SK-N-SH treated with all-trans-retinoic acid at 6 μM for 48 hours (cell line): ENCODE measurements around the gene IFNA21.
"Not testable (repeated sequence)": the region's sequence is repeated elsewhere in the genome, so short reads cannot be mapped to it uniquely, and the experiment has no call there.

ENCODE experiments used
- ATAC-seq: fragments of 200-7000 bp; cut with Tn5 transposase; 3 replicates; pipeline ENCODE4 v1.9.1; 2020; ENCODE audit warnings: mild to moderate bottlenecking, moderate library complexity
- ARNTL ChIP-seq: fragments of 450-650 bp; formaldehyde crosslinking; IDR thresholded peaks from 2 replicates; pipeline ENCODE4 v1.5.0; 2020; ENCODE audit warnings: low read depth, mild to moderate bottlenecking, moderate library complexity, borderline replicate concordance
- BACH2 ChIP-seq: fragments of 250-450 bp; sonication (Bioruptor Pico); IDR thresholded peaks from 2 replicates; pipeline ENCODE4 v1.9.0; 2021; ENCODE audit warnings: mild to moderate bottlenecking, borderline replicate concordance
- ESRRG ChIP-seq: fragments of 250-450 bp; sonication (Bioruptor Pico); IDR thresholded peaks from 2 replicates; pipeline ENCODE4 v1.6.1; 2021; ENCODE audit warnings: mild to moderate bottlenecking
- OSR1 ChIP-seq: fragments of 250-450 bp; sonication (Bioruptor Pico); IDR thresholded peaks from 2 replicates; pipeline ENCODE4 v1.8.0; 2022; ENCODE audit warnings: moderate library complexity, mild to moderate bottlenecking, inconsistent platforms
- RARB ChIP-seq: fragments of 250-450 bp; sonication (Bioruptor Pico); IDR thresholded peaks from 2 replicates; pipeline ENCODE4 v1.8.0; 2021; ENCODE audit warnings: mild to moderate bottlenecking, moderate library complexity
- SNAI2 ChIP-seq: fragments of 250-450 bp; sonication (Bioruptor Pico); IDR thresholded peaks from 2 replicates; pipeline ENCODE4 v1.5.0; 2020; ENCODE audit warnings: mild to moderate bottlenecking, moderate library complexity
- TCF4 ChIP-seq: fragments of 250-450 bp; sonication (Bioruptor Pico); IDR thresholded peaks from 2 replicates; pipeline ENCODE4 v1.8.0; 2021; ENCODE audit warnings: mild to moderate bottlenecking, moderate library complexity, borderline replicate concordance
- TOX ChIP-seq: fragments of 250-450 bp; sonication (Bioruptor Pico); IDR thresholded peaks from 2 replicates; pipeline ENCODE4 v1.8.0; 2021; ENCODE audit warnings: mild to moderate bottlenecking, moderate library complexity, borderline replicate concordance
- ZC3H10 ChIP-seq: fragments of 250-450 bp; sonication (Bioruptor Pico); IDR thresholded peaks from 2 replicates; pipeline ENCODE4 v1.5.1; 2021; ENCODE audit warnings: mild to moderate bottlenecking, moderate library complexity
- ZFP30 ChIP-seq: fragments of 450-650 bp; formaldehyde crosslinking; IDR thresholded peaks from 2 replicates; pipeline ENCODE4 v1.5.0; 2022; ENCODE audit warnings: mild to moderate bottlenecking, moderate library complexity
- ZNF565 ChIP-seq: fragments of 450-650 bp; formaldehyde crosslinking; conservative IDR thresholded peaks from 2 replicates; pipeline ENCODE4 v1.5.0; 2020; ENCODE audit warnings: low read depth, mild to moderate bottlenecking, moderate library complexity
- ZNF70 ChIP-seq: fragments of 450-650 bp; formaldehyde crosslinking; IDR thresholded peaks from 2 replicates; pipeline ENCODE4 v1.5.0; 2020; ENCODE audit warnings: mild to moderate bottlenecking, moderate library complexity
- ZNF8 ChIP-seq: fragments of 450-650 bp; formaldehyde crosslinking; IDR thresholded peaks from 2 replicates; pipeline ENCODE4 v1.5.0; 2020; ENCODE audit warnings: mild to moderate bottlenecking, moderate library complexity
- TF ChIP-seq, protein P1 (sequence below): fragments of 250-450 bp; sonication (Bioruptor Pico); IDR thresholded peaks from 2 replicates; pipeline ENCODE4 v1.5.0; 2020; ENCODE audit warnings: mild to moderate bottlenecking, moderate library complexity
- TF ChIP-seq, protein P2 (sequence below): fragments of 250-450 bp; sonication (Bioruptor Pico); IDR thresholded peaks from 2 replicates; pipeline ENCODE4 v1.5.1; 2020; ENCODE audit warnings: low read depth, mild to moderate bottlenecking, moderate library complexity
- TF ChIP-seq, protein P3 (sequence below): fragments of 250-450 bp; sonication (Bioruptor Pico); IDR thresholded peaks from 2 replicates; pipeline ENCODE4 v1.8.0; 2021; ENCODE audit warnings: low read depth, mild to moderate bottlenecking, moderate library complexity, borderline replicate concordance
- TF ChIP-seq, protein P4 (sequence below): fragments of 250-450 bp; sonication (Bioruptor Pico); IDR thresholded peaks from 2 replicates; pipeline ENCODE4 v1.8.0; 2020; ENCODE audit warnings: mild to moderate bottlenecking, moderate library complexity, borderline replicate concordance

Gene IFNA21

DNA sequence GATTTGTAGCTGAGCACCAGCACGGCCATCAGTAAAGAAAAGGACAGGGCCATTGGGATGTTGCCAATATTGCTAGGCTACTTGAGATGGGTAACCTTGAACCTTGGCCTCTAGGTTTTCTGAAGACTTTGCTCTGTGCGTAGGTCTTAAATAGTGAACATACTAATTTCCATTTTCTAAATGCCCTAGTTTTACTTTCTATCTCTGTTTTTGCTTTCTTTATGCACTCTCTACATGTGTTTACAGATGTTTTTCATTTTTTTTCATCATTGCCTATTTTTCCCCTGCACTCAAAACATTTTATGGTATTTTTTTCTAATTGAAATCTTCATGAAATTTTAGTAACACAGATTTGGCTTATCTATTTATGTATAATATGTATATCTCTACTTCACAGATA lies at the start of gene IFNA21:
TSS of gene IFNA21 (minus strand) at position 101 of the 400 bp plus-strand sequence. CDS start at position 53, 48 bp downstream.
- ATAC-seq = not testable (repeated sequence)

DNA sequence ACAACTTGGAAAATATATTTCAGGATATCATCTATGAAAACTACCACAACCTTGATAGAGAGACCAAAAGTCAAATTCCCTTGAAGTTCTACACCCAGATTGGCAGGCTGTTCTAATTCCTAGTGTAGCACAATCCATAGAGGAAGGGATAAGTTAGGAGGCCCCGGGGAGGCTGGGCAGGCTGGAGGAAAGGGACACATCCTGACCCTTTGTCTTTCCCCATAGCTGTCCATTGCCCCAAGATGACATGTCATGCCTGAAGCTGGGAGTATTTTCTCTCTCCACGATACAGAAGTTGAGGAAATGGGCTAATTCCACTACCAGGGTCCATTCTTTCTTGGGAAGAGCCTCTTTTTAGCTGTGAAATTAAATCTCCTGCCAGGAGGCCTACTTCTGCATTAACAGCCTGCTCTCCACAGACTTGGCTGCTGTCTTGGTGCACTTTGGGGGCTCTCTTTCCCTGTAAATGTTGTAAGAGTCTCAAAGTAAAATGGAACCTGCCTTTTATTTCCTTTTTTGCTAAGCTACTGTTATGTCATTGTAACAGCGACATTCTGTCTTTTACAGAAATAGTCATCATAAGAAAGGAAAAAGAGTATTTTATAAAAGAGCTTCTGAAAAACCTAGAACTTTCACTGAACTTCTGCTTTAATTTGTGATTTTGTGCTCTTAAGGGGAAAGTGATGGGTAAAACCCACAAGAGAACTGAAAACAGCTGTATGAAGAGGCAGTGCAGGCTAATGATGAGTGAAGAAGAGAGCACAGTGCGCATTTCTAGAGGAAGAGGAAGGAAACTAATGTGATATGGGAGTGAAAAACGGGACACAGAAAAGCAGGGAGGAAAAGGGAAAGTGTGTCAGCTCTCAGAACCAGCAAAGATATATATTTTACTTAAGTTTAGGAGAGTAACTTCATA lies 47.2 kb upstream of the IFNA21 start:
- ATAC-seq = peak; percentile 61; the same call in 2 of the 3 replicates

DNA sequence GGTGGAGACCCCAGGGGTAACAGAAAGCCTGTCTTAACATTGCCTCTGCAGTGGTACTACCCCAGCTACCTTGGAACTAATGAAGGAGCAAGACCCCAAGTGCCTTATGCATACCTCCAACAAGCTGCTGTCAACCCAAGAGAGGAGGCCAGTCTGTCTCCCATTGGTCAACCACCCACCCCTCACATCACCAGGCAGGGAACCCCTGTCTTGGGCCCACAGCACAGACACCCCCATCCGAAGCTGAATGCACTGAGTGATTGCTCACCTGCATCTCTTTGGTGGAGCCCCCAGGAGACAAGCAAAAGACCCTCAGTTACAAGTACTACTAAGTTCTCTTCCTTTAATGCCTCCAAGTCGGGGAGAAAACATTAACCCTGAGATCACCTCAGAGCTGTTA lies 45.7 kb upstream of the IFNA21 start:
- ATAC-seq = not testable (repeated sequence)

DNA sequence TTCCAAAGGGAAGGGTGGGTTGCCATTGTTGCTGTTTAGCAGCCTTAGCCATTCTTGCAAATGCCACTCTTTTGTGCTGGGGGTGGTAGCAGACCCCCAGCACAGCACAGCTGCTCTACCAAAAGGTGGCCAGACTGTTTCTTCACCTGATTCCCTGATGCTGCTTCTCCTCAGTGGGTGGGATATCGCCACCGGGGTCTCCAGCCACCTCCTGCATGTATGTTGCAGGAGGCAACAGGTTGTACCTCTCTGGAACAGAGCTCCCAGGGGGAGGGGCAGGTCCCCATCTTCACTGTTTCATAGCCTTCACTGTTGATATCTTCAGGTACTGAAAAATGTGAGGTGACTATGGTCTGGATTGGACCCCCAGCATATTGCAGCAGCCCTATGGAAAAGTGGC lies 44.3 kb upstream of the IFNA21 start:
- not testable (repeated sequence) for ATAC-seq

DNA sequence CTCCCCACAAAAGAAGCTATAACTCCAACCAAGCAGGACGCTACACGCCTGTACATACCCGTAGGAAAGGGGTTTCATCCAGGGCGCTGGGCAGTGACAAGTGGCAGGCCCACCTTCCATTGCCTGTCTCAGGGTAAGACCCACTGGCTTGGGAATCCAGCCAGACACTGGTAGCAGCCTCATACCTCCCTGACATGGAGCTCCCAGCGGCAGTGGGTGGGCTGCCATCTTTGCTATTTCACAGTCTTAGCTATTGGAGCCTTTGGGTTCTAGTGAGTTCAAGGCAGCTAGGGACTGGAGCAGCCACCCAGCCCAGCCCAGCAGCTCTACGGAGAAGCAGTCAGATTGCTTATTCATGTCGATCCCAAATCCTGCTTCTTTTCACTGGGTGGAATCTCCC lies 43.9 kb upstream of the IFNA21 start:
- no peak for TF ChIP-seq OSR1 (CRISPR knock-in tag)
- no peak for TF ChIP-seq RARB (CRISPR knock-in tag)
- TF ChIP-seq ZNF8 = no peak
- TF ChIP-seq, protein P1, sequence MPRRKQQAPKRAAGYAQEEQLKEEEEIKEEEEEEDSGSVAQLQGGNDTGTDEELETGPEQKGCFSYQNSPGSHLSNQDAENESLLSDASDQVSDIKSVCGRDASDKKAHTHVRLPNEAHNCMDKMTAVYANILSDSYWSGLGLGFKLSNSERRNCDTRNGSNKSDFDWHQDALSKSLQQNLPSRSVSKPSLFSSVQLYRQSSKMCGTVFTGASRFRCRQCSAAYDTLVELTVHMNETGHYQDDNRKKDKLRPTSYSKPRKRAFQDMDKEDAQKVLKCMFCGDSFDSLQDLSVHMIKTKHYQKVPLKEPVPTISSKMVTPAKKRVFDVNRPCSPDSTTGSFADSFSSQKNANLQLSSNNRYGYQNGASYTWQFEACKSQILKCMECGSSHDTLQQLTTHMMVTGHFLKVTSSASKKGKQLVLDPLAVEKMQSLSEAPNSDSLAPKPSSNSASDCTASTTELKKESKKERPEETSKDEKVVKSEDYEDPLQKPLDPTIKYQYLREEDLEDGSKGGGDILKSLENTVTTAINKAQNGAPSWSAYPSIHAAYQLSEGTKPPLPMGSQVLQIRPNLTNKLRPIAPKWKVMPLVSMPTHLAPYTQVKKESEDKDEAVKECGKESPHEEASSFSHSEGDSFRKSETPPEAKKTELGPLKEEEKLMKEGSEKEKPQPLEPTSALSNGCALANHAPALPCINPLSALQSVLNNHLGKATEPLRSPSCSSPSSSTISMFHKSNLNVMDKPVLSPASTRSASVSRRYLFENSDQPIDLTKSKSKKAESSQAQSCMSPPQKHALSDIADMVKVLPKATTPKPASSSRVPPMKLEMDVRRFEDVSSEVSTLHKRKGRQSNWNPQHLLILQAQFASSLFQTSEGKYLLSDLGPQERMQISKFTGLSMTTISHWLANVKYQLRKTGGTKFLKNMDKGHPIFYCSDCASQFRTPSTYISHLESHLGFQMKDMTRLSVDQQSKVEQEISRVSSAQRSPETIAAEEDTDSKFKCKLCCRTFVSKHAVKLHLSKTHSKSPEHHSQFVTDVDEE (CRISPR knock-in tag) = no peak
- TF ChIP-seq, protein P2, sequence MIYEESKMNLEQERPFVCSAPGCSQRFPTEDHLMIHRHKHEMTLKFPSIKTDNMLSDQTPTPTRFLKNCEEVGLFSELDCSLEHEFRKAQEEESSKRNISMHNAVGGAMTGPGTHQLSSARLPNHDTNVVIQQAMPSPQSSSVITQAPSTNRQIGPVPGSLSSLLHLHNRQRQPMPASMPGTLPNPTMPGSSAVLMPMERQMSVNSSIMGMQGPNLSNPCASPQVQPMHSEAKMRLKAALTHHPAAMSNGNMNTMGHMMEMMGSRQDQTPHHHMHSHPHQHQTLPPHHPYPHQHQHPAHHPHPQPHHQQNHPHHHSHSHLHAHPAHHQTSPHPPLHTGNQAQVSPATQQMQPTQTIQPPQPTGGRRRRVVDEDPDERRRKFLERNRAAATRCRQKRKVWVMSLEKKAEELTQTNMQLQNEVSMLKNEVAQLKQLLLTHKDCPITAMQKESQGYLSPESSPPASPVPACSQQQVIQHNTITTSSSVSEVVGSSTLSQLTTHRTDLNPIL (CRISPR knock-in tag) = no peak
- no peak for TF ChIP-seq ZFP30 (CRISPR knock-in tag)
- no peak for TF ChIP-seq BACH2 (CRISPR knock-in tag)
- no peak for TF ChIP-seq ESRRG
- ATAC-seq = no peak

DNA sequence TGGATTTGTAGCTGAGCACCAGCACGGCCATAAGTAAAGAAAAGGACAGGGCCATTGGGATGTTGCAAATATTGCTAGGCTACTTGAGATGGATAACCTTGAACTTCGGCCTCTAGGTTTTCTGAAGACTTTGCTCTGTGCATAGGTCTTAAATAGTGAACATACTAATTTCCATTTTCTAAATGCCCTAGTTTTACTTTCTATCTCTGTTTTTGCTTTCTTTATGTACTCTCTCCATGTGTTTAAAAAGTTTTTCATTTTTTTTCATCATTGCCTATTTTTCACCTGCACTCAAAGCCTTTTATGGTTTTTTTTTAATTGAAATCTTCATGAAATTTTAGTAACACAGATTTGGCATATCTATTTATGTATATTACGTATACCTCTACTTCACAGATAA lies 40.6 kb upstream of the IFNA21 start, which contains the start of gene IFNA10:
TSS of gene IFNA10 (minus strand) at position 101 of the 400 bp plus-strand sequence. CDS start at position 55, 46 bp downstream.
- ATAC-seq = not testable (repeated sequence)

DNA sequence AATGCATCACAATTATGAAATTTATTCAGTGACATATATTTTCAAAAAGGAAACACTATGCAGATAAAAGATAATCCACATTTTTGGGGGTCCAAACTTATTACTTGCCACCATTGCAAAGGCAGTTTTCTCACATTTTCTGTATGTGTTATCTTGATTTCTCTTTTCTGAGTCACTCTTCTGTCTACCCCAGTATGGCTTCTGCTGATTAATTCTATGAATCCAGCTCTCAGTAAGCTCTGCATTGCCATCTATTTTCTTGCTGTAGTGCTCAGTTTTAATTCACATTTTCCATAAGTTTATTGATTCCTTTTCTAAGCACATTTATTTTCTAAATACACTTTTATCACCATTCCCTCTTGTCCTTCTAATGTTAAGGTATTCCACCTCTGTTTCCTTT lies 38.7 kb upstream of the IFNA21 start:
- ATAC-seq = no peak
- TF ChIP-seq, protein P2 (CRISPR knock-in tag) = no peak
- TF ChIP-seq, protein P3, sequence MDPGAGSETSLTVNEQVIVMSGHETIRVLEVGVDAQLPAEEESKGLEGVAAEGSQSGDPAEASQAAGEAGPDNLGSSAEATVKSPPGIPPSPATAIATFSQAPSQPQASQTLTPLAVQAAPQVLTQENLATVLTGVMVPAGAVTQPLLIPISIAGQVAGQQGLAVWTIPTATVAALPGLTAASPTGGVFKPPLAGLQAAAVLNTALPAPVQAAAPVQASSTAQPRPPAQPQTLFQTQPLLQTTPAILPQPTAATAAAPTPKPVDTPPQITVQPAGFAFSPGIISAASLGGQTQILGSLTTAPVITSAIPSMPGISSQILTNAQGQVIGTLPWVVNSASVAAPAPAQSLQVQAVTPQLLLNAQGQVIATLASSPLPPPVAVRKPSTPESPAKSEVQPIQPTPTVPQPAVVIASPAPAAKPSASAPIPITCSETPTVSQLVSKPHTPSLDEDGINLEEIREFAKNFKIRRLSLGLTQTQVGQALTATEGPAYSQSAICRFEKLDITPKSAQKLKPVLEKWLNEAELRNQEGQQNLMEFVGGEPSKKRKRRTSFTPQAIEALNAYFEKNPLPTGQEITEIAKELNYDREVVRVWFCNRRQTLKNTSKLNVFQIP = no peak
- TF ChIP-seq RARB (CRISPR knock-in tag) (no peak), TCF4 (CRISPR knock-in tag) (no peak), TOX (no peak), ESRRG (no peak), SNAI2 (CRISPR knock-in tag) (no peak), ZNF565 (CRISPR knock-in tag) (no peak), ARNTL (no peak), OSR1 (CRISPR knock-in tag) (no peak), ZNF8 (no peak), ZFP30 (CRISPR knock-in tag) (no peak), ZNF70 (CRISPR knock-in tag) (no peak), ZC3H10 (no peak)
- TF ChIP-seq, protein P1 (CRISPR knock-in tag) = no peak
- TF ChIP-seq, protein P4, sequence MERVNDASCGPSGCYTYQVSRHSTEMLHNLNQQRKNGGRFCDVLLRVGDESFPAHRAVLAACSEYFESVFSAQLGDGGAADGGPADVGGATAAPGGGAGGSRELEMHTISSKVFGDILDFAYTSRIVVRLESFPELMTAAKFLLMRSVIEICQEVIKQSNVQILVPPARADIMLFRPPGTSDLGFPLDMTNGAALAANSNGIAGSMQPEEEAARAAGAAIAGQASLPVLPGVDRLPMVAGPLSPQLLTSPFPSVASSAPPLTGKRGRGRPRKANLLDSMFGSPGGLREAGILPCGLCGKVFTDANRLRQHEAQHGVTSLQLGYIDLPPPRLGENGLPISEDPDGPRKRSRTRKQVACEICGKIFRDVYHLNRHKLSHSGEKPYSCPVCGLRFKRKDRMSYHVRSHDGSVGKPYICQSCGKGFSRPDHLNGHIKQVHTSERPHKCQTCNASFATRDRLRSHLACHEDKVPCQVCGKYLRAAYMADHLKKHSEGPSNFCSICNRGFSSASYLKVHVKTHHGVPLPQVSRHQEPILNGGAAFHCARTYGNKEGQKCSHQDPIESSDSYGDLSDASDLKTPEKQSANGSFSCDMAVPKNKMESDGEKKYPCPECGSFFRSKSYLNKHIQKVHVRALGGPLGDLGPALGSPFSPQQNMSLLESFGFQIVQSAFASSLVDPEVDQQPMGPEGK (CRISPR knock-in tag) = no peak
